B cell (primary cell): ENCODE measurements around the gene TNIP1.

ENCODE experiments used
- CTCF ChIP-seq: fragments of 200-600 bp; IDR thresholded peaks from one replicate; pipeline ENCODE4 v1.8.0; 2022; ENCODE audit warnings: antibody characterized with exemption, mild to moderate bottlenecking
- EZH2 ChIP-seq: IDR thresholded peaks from 2 replicates; pipeline ENCODE4 v1.6.1; 2012; ENCODE audit warnings: borderline replicate concordance, low read depth, mild to moderate bottlenecking, moderate library complexity, low read length; ENCODE audit not compliant: insufficient read depth, poor library complexity, severe bottlenecking

DNA sequence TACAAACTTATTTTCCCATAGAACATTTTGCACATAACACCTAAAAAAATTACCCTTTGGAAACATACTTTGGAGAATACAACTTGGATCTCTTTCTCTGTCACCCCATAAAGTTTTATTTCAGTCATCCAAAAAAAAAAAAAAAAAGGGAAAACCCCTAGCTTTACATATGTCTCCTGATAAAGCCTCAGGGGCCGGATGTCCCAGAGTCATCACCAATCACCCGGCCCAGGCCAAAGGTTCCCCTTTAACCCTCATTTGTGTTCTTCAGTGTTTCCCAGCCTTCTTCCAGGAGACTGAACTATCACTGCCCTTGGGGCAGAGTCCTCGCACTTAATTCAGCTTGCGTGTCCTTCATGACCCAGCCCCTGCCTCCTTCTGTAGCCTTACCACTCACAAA is 48.0 kb upstream of the TNIP1 start:
- TF ChIP-seq CTCF (no peak), EZH2 (no peak)
